Hematopoietic multipotent progenitor cell treated with erythropoietin and hydrocortisone succinate and interleukin-3 and kit ligand, for 17 days (in vitro differentiated cells): ENCODE results near the gene TRMT2A.
A peak's percentile ranks its signal among the peaks of the same experiment; 100 is the strongest.

ENCODE experiments used
- DNase-seq: peaks from one replicate; pipeline ENCODE4 v3.0.0-alpha.2; 2015; ENCODE audit warnings: low spot score

The TRMT2A gene

GRCh38 chr22:20135265-20135664, 18.2 kb upstream of the TRMT2A start:
- DNase-seq, result no peak

- DNase-seq, result no peak
These were observed 17.0 kb upstream of the TRMT2A start for GRCh38 chr22:20133930-20134549.

- DNase-seq, result no peak
These were observed 15.7 kb upstream of the TRMT2A start for GRCh38 chr22:20132686-20133246.

- DNase-seq, result no peak
These were observed 15.0 kb upstream of the TRMT2A start for GRCh38 chr22:20131859-20132685.

- DNase-seq, result no peak
These were observed 14.5 kb upstream of the TRMT2A start, which contains the start of gene ZDHHC8 for GRCh38 chr22:20131597-20131858. Gene ZDHHC8 (plus strand): TSS chr22:20131804. CDS start chr22:20131948, 144 bp downstream.

GRCh38 chr22:20130731-20131596, 13.9 kb upstream of the TRMT2A start:
- no peak for DNase-seq

GRCh38 chr22:20130319-20130718, 13.3 kb upstream of the TRMT2A start:
- no peak for DNase-seq

- DNase-seq, result no peak
These were observed 12.7 kb upstream of the TRMT2A start for GRCh38 chr22:20129747-20130014.

- DNase-seq, result peak; percentile 26
These were observed 12.1 kb upstream of the TRMT2A start for GRCh38 chr22:20128902-20129746.

GRCh38 chr22:20128619-20128901, 11.5 kb upstream of the TRMT2A start:
- DNase-seq, result no peak

GRCh38 chr22:20127869-20128618, 11.0 kb upstream of the TRMT2A start:
- DNase-seq, result no peak

- no peak for DNase-seq
These were observed 10.4 kb upstream of the TRMT2A start for GRCh38 chr22:20127318-20127868.

- no peak for DNase-seq
These were observed 9.4 kb upstream of the TRMT2A start for GRCh38 chr22:20126284-20127029.

GRCh38 chr22:20125201-20126174, 8.5 kb upstream of the TRMT2A start:
- no peak for DNase-seq

- DNase-seq, result no peak
These were observed 7.2 kb upstream of the TRMT2A start for GRCh38 chr22:20124083-20124787.

GRCh38 chr22:20123366-20124082, 6.5 kb upstream of the TRMT2A start:
- no peak for DNase-seq

- no peak for DNase-seq
These were observed 4.9 kb upstream of the TRMT2A start for GRCh38 chr22:20121856-20122415.
